GM15510 (cell line): ENCODE measurements around the gene STK11.

Experiments
- POLR2A ChIP-seq: IDR thresholded peaks from 3 replicates; pipeline ENCODE4 v1.6.1; 2011; ENCODE audit warnings: borderline replicate concordance; ENCODE audit not compliant: insufficient read length; ENCODE audit errors: extremely low read depth

Gene STK11, protein sequence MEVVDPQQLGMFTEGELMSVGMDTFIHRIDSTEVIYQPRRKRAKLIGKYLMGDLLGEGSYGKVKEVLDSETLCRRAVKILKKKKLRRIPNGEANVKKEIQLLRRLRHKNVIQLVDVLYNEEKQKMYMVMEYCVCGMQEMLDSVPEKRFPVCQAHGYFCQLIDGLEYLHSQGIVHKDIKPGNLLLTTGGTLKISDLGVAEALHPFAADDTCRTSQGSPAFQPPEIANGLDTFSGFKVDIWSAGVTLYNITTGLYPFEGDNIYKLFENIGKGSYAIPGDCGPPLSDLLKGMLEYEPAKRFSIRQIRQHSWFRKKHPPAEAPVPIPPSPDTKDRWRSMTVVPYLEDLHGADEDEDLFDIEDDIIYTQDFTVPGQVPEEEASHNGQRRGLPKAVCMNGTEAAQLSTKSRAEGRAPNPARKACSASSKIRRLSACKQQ

DNA sequence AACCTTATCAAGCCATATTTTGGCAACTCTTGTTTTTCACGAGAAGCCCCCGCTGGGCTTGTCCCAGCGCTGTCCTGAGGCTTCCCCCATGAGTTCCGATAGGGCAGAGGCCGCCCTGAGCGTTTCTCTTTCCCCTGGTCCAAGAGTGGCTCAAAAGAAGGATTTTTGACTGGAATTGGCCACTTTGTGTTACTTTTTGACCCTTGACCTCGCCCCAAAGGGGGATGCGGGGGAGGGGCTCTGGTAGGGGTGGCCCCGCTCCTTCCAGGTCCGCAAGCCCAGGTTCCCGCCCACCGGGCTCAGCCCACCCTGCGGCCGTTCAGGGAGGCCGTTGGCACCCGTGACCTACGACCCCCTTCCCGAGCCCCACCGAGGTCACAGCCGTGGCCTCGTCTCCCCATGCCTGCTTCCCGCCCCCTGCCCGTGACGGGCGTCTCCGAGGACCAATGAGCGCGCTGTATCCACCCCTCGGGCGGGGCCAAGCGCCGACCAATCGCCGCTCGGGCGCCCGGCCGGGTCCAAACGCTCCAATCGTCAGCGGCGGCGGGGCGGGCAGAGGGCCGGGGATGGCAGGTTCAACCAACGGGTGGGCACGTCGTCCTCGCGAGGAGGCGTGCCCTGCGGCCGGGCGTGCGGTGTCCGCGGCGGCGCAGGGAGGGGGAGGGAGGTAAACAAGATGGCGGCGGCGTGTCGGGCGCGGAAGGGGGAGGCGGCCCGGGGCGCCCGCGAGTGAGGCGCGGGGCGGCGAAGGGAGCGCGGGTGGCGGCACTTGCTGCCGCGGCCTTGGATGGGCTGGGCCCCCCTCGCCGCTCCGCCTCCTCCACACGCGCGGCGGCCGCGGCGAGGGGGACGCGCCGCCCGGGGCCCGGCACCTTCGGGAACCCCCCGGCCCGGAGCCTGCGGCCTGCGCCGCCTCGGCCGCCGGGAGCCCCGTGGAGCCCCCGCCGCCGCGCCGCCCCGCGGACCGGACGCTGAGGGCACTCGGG is at the start of gene STK11:
Gene STK11, plus strand, starts transcription at position 665 of the 986 bp plus-strand sequence. CDS start 1,136 bp downstream, outside the sequence.
- peak; percentile 83 for TF ChIP-seq POLR2A

GRCh38 chr19:1156305-1156801 is 49.2 kb upstream of the STK11 start:
- TF ChIP-seq POLR2A, result no peak

DNA sequence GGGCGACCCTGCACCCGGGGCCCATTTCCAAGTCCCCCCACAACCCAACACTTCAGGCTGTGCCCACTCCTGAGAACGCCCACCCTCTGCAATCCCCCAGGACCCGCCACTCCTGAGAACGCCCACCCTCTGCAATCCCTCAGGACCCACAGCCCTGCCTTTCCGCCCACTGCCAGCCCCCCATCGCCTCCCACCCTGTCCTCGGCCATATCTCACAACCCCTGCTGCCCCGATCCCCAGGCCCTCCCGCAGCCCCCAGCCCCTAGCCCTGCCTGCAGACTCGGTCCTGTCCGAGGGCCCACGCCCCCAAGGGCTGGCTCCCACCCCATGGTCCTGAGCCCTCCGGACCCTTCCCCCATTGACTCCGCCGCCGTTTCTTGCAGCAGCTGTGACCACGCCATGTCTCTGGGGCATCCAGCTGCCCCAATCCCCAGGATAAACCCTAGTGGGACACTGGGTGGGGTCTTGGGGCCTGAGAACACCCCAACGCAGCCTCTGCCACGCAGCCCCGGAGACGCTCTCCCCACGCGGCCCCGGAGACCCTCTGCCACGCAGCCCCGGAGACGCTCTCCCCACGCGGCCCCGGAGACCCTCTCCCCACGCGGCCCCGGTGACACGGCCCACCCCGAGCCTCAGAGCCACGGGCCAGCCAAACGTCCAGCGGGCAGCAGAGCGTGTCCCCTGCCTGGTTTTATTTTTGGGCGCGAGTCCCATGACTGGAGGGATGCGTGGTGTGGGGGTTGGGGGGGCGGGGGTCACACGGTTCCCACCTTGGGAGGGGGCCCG is 48.6 kb upstream of the STK11 start:
- no peak for TF ChIP-seq POLR2A

DNA sequence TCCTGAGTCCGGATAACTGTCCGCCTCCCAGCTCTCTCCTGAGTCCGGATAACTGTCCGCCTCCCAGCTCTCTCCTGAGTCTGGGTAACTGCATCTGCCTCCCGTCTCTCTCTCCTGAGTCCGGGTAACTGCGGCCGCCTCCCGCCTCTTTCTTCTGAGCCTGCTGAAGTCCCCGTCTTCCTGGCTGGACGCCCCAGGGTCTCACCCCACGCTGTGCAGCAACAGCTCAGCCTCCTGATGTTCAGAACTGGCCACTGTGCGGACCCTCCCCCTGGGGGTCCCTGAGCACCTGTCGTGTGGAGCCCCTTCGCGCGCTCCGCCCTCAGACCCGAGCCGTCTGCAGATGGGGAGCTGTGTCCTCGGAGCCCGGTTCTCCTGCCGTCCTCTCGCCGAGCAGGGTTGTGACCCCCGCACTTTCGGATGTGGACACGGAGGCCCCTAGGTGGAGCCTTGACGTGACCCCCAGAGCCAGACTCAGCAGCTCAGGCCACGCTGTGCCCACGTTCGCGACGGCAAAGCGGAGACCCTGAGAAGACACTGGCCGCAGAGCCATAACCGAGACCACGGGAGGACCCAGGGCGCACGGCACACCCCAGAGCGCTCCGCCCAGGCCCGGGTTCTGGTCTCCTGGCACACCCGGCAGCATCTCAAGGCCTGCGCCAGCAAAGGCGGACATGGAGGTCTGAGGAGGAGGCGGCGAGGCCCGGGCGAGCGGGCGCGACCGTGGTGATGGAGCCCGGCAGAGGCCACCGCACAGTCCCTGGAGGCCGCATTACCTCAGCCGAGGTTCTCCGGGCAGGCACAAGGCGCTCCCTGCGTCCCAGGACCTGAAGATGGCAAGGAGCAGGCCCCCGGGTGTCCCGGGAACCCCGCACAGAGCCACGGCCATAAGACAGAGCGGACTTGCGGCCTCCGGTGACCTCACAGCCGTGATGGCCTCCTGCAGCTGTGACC is 47.4 kb upstream of the STK11 start:
- TF ChIP-seq POLR2A, result no peak

GRCh38 chr19:1158885-1159448 is 46.6 kb upstream of the STK11 start:
- no peak for TF ChIP-seq POLR2A

DNA sequence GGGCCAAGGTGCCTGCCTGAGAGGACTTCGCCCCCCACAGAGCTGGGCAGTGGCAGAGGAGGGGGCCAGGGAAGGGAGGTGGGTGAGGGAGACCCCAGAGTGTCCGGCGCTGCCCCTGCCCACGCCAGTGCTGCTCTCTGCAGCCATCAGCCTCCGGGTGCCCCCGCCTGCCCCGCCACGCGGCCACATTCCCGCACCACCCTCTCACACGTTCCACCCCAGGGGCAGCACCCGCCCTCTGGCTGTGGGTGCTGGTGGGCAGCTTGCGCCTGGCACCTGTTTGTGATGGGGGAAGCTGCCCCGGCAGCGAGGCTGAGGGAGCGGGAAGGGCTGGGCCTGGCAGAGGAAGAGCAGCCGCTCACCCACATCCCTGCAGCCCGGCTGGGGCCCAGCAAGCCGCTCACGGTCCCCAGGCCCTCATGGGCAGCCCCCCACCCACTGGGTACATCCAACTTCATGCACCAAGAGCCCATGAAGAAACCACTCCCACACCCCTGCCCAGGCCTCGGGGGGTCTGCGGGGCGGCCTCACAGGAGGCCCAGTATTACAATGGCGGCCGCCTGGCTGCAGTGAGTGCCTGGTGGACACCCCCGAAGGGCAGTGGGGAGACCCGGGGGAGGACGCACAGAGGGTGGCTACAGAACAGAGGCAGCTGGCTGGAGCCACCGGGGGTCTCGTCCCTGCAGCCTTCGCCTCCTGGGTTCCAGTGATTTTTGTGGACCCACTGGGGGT is 45.5 kb upstream of the STK11 start:
- no peak for TF ChIP-seq POLR2A

DNA sequence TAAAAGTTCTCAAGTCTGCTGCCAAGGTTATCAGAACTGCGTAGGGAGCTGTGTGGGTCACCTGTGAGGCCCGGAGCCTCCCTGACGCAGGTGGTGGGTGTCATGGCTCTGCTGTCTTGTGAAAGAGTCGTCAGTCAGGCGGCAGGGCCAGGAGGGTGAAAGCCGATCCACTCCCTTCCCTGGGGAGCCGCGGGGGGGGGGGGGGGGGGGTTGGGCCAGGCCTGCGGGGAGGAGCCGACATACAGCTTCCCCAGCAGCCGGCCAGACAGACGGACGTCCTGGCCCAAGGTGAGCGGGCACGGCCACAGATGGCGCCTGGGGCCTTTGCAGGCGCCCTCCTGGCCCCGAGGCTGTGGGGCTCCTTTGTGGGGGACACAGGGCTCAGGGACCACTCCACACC is 43.9 kb upstream of the STK11 start:
- no peak for TF ChIP-seq POLR2A

DNA sequence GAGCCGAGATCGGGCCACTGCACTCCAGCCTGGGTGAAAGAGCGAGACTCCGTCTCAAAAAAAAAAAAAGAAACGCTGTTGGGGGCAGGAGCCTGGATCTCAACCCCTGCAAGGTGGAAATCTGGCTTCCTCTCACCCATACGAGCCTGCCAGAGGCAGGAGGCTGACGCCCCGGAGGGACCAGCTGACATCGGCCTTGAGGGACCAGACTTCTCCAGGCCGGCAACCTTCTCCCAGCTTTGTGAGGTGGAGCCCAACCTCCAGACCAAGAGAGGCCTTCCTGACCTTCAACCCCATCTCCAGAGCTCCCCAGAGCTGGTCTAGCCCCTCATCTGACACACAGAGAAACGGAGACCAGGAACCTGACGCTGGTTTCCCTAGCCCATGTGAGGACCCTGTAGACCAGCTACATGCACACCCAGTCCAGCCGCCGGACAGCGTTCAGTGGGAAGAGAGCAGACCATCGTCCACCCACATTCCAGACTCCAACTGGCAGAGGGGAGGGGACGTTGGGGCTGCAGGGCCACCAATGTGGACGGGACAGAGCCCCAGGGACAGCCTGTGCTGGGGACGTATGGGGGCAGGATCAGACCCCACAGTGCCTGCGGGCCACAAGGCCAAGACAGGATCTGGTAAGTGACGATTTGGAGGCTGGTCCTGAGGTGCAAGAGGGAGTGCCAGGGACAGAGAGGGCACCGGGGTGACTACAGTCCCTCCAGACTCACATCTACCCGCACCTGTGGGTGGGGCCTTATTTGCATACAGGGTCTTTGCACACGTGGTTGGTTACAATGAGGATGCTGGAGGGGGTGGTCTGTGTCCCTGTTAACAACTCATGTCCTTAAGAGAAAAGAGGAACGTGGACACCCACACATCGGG is 42.9 kb upstream of the STK11 start:
- no peak for TF ChIP-seq POLR2A

- no peak for TF ChIP-seq POLR2A
Observed at GRCh38 chr19:1163283-1163933, 42.2 kb upstream of the STK11 start.

- TF ChIP-seq POLR2A, result no peak
Observed at GRCh38 chr19:1163934-1164683, 41.5 kb upstream of the STK11 start.
